K562 (cell line): ENCODE data around the gene ACSM6. TPM values are rescaled to one million over a fixed set of nuclear protein-coding genes. Genes with fewer than 3 reads are reported as not detected.
A peak's percentile ranks its signal among the peaks of the same experiment; 100 is the strongest.

Source experiments
- BCOR ChIP-seq: fragments of 450-650 bp; IDR thresholded peaks from 2 replicates; pipeline ENCODE4 v1.6.1; 2016
- CBX1 ChIP-seq: sonication (generic); IDR thresholded peaks from 2 replicates; pipeline ENCODE4 v1.6.1; 2016; ENCODE audit warnings: antibody characterized with exemption, low read depth, mild to moderate bottlenecking
- ESRRA ChIP-seq: fragments of 450-650 bp; IDR thresholded peaks from 2 replicates; pipeline ENCODE4 v1.6.1; 2014; ENCODE audit warnings: low read depth, mild to moderate bottlenecking, moderate library complexity, borderline replicate concordance
- RBM34 ChIP-seq: fragments of 200-400 bp; formaldehyde crosslinking; IDR thresholded peaks from 2 replicates; pipeline ENCODE4 v1.6.1; 2018; ENCODE audit warnings: low read length, borderline replicate concordance; ENCODE audit not compliant: insufficient read depth
- ZBTB1 ChIP-seq: sonication (generic); formaldehyde crosslinking; IDR thresholded peaks from 2 replicates; pipeline ENCODE4 v1.8.1; 2023; ENCODE audit warnings: missing genetic modification reagents, low read depth, mild to moderate bottlenecking, borderline replicate concordance
- polyA plus RNA-seq, 8 experiments: library from polyadenylated mRNA; depleted of rRNA in 4 of 8; stranded (reverse) in 5 of 8; unstranded in 3 of 8; fragments of >200 nt; fragmentation: Nextera tagmentation in 2 of 8; fragmentation: Illumina TruSeq in 1 of 8; extraction: Ambion mirVana in 2 of 8; extraction: Trizol in 1 of 8; gene quantifications; 2 replicates each; pipeline versions ENCODE4 v1.2.1 to v1.2.3, GENCODE V29; 2011 to 2014; ENCODE audit warnings: inconsistent platforms in 1 of 8, missing spikeins in 1 of 8
- total RNA-seq, 7 experiments: library from RNA; depleted of rRNA in 6 of 7; stranded (reverse); fragments of >200 nt in 6 of 7; fragmentation: Illumina TruSeq in 2 of 7; extraction: Trizol in 2 of 7; gene quantifications; 2 replicates each; pipeline versions ENCODE4 v1.2.1 to v1.2.3, GENCODE V29; 2011 to 2021; ENCODE audit warnings: low replicate concordance in 1 of 7
- TF ChIP-seq, protein P1 (sequence below), 3 experiments: fragments of 200-800 bp in 1 of 3; fragments of 250-450 bp in 1 of 3; fragments of 450-650 bp in 1 of 3; sonication (Bioruptor Pico) in 1 of 3; sonication (Bioruptor generic) in 1 of 3; formaldehyde crosslinking in 1 of 3; IDR thresholded peaks; 2 replicates each; pipeline versions ENCODE4 v1.6.1 to v1.8.0; 2016 to 2022; ENCODE audit warnings: mild to moderate bottlenecking in 2 of 3, missing genetic modification characterization in 2 of 3, missing compliant biosample characterization in 1 of 3, moderate library complexity in 1 of 3
- TF ChIP-seq, protein P2 (sequence below): sonication (generic); formaldehyde crosslinking; IDR thresholded peaks from 2 replicates; pipeline ENCODE4 v1.8.1; 2023; ENCODE audit warnings: mild to moderate bottlenecking, missing genetic modification reagents
- TF ChIP-seq, protein P3 (sequence below): fragments of 450-650 bp; IDR thresholded peaks from 2 replicates; pipeline ENCODE4 v1.6.1; 2016; ENCODE audit warnings: mild to moderate bottlenecking, moderate library complexity

Gene ACSM6
- total and polyA plus RNA-seq, 9 of the 15 experiments (the other 6 are each of a cell fraction or from before 2014, with no cell fraction given): not detected

DNA sequence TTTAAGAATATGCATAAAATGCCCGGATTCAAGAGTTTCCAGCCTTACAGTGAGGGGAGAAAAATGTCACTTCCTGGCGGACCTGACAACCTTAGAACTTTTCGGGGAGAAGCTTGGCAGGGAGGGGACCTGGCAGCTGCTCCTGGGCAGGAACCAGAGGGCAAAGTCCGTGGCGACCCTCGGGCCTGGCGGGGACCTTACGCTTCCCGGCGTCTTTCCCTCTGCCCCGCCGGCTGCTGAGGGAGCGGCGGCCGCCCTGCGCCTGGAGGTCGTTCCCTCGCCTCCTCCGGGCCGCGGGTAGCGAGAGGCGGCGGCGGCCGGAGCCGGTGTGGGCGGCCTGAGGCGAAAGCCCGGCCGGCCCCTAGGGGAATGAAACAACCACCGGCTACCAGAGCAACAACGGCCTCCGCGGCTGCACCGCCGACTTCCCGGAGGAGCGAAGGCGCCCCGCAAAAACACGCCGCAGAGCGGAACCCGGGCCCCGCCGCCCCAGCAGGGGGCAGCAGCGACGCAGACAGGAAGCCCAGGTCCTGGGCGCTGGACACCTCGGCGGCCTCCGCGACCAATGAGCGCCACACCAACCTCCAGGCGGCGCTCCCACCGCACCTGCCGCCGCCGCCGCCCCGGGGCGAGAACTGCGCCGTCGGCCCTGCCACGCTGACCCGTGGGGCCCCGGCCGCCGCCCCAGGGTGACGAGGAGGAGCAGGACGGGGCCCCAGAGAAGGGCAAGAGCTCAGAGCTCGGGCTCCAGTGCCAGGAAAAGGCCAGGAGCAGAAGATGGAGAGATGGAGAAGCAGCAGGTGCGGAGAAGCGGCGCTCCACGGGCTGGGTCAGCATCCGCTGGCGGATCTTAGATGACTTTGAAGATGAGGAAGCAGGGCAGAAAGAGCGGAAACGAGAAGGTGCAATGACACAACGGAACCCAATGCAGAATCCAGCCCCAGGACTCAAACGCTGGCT, 10.5 kb upstream of the ACSM6 start (continued):
- peak; percentile 53; the same call in 1 of the 2 replicates for TF ChIP-seq ESRRA
- peak; percentile 84 for TF ChIP-seq CBX1
- 0 out of 2 replicates have a peak, but pooled peaks have one; percentile 55 for TF ChIP-seq RBM34
- TF ChIP-seq, protein P1, sequence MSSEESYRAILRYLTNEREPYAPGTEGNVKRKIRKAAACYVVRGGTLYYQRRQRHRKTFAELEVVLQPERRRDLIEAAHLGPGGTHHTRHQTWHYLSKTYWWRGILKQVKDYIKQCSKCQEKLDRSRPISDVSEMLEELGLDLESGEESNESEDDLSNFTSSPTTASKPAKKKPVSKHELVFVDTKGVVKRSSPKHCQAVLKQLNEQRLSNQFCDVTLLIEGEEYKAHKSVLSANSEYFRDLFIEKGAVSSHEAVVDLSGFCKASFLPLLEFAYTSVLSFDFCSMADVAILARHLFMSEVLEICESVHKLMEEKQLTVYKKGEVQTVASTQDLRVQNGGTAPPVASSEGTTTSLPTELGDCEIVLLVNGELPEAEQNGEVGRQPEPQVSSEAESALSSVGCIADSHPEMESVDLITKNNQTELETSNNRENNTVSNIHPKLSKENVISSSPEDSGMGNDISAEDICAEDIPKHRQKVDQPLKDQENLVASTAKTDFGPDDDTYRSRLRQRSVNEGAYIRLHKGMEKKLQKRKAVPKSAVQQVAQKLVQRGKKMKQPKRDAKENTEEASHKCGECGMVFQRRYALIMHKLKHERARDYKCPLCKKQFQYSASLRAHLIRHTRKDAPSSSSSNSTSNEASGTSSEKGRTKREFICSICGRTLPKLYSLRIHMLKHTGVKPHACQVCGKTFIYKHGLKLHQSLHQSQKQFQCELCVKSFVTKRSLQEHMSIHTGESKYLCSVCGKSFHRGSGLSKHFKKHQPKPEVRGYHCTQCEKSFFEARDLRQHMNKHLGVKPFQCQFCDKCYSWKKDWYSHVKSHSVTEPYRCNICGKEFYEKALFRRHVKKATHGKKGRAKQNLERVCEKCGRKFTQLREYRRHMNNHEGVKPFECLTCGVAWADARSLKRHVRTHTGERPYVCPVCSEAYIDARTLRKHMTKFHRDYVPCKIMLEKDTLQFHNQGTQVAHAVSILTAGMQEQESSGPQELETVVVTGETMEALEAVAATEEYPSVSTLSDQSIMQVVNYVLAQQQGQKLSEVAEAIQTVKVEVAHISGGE (CRISPR knock-in tag; IDR thresholded peaks at IDR 0.05): peak in 2 of 3 experiments; percentile 33 to 63; a peak in 2 of 6 replicates
- TF ChIP-seq ZBTB1: peak; percentile 84; the same call in 1 of the 2 replicates
- TF ChIP-seq BCOR: no peak
- TF ChIP-seq, protein P2, sequence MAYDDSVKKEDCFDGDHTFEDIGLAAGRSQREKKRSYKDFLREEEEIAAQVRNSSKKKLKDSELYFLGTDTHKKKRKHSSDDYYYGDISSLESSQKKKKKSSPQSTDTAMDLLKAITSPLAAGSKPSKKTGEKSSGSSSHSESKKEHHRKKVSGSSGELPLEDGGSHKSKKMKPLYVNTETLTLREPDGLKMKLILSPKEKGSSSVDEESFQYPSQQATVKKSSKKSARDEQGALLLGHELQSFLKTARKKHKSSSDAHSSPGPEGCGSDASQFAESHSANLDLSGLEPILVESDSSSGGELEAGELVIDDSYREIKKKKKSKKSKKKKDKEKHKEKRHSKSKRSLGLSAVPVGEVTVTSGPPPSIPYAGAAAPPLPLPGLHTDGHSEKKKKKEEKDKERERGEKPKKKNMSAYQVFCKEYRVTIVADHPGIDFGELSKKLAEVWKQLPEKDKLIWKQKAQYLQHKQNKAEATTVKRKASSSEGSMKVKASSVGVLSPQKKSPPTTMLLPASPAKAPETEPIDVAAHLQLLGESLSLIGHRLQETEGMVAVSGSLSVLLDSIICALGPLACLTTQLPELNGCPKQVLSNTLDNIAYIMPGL (CRISPR knock-in tag): peak; percentile 76; the same call in 1 of the 2 replicates
- TF ChIP-seq, protein P3, sequence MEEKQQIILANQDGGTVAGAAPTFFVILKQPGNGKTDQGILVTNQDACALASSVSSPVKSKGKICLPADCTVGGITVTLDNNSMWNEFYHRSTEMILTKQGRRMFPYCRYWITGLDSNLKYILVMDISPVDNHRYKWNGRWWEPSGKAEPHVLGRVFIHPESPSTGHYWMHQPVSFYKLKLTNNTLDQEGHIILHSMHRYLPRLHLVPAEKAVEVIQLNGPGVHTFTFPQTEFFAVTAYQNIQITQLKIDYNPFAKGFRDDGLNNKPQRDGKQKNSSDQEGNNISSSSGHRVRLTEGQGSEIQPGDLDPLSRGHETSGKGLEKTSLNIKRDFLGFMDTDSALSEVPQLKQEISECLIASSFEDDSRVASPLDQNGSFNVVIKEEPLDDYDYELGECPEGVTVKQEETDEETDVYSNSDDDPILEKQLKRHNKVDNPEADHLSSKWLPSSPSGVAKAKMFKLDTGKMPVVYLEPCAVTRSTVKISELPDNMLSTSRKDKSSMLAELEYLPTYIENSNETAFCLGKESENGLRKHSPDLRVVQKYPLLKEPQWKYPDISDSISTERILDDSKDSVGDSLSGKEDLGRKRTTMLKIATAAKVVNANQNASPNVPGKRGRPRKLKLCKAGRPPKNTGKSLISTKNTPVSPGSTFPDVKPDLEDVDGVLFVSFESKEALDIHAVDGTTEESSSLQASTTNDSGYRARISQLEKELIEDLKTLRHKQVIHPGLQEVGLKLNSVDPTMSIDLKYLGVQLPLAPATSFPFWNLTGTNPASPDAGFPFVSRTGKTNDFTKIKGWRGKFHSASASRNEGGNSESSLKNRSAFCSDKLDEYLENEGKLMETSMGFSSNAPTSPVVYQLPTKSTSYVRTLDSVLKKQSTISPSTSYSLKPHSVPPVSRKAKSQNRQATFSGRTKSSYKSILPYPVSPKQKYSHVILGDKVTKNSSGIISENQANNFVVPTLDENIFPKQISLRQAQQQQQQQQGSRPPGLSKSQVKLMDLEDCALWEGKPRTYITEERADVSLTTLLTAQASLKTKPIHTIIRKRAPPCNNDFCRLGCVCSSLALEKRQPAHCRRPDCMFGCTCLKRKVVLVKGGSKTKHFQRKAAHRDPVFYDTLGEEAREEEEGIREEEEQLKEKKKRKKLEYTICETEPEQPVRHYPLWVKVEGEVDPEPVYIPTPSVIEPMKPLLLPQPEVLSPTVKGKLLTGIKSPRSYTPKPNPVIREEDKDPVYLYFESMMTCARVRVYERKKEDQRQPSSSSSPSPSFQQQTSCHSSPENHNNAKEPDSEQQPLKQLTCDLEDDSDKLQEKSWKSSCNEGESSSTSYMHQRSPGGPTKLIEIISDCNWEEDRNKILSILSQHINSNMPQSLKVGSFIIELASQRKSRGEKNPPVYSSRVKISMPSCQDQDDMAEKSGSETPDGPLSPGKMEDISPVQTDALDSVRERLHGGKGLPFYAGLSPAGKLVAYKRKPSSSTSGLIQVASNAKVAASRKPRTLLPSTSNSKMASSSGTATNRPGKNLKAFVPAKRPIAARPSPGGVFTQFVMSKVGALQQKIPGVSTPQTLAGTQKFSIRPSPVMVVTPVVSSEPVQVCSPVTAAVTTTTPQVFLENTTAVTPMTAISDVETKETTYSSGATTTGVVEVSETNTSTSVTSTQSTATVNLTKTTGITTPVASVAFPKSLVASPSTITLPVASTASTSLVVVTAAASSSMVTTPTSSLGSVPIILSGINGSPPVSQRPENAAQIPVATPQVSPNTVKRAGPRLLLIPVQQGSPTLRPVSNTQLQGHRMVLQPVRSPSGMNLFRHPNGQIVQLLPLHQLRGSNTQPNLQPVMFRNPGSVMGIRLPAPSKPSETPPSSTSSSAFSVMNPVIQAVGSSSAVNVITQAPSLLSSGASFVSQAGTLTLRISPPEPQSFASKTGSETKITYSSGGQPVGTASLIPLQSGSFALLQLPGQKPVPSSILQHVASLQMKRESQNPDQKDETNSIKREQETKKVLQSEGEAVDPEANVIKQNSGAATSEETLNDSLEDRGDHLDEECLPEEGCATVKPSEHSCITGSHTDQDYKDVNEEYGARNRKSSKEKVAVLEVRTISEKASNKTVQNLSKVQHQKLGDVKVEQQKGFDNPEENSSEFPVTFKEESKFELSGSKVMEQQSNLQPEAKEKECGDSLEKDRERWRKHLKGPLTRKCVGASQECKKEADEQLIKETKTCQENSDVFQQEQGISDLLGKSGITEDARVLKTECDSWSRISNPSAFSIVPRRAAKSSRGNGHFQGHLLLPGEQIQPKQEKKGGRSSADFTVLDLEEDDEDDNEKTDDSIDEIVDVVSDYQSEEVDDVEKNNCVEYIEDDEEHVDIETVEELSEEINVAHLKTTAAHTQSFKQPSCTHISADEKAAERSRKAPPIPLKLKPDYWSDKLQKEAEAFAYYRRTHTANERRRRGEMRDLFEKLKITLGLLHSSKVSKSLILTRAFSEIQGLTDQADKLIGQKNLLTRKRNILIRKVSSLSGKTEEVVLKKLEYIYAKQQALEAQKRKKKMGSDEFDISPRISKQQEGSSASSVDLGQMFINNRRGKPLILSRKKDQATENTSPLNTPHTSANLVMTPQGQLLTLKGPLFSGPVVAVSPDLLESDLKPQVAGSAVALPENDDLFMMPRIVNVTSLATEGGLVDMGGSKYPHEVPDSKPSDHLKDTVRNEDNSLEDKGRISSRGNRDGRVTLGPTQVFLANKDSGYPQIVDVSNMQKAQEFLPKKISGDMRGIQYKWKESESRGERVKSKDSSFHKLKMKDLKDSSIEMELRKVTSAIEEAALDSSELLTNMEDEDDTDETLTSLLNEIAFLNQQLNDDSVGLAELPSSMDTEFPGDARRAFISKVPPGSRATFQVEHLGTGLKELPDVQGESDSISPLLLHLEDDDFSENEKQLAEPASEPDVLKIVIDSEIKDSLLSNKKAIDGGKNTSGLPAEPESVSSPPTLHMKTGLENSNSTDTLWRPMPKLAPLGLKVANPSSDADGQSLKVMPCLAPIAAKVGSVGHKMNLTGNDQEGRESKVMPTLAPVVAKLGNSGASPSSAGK: peak; percentile 27; the same call in 1 of the 2 replicates
